K562 (cell line): ENCODE measurements around the gene TMEM151A. TPM values are rescaled to one million over a fixed set of nuclear protein-coding genes. Genes with fewer than 3 reads are reported as not detected.

Experiments used
- CBX1 ChIP-seq: sonication (generic); IDR thresholded peaks from 2 replicates; pipeline ENCODE4 v1.6.1; 2016; ENCODE audit warnings: antibody characterized with exemption, low read depth, mild to moderate bottlenecking
- EP300 ChIP-seq: IDR thresholded peaks from 2 replicates; pipeline ENCODE4 v1.6.1; 2012; ENCODE audit warnings: low read length, improper control_type of control experiment
- ETV6 ChIP-seq, 3 experiments: fragments of 150-350 bp in 1 of 3; sonication (generic) in 1 of 3; formaldehyde crosslinking in 1 of 3; IDR thresholded peaks; 2 replicates each; pipeline versions ENCODE4 v1.6.1 to v1.8.0; 2014 to 2022; ENCODE audit warnings: borderline replicate concordance in 2 of 3, low read depth in 2 of 3, antibody characterized with exemption in 1 of 3, low read length in 1 of 3, mild to moderate bottlenecking in 1 of 3, missing genetic modification reagents in 1 of 3
- FOS ChIP-seq: IDR thresholded peaks from 3 replicates; pipeline ENCODE4 v1.6.1; 2011; ENCODE audit not compliant: insufficient read length; ENCODE audit errors: extremely low read depth
- GTF2E2 ChIP-seq: fragments of 200-800 bp; sonication (Bioruptor generic); IDR thresholded peaks from 2 replicates; pipeline ENCODE4 v1.6.1; 2016; ENCODE audit warnings: missing genetic modification characterization, missing compliant biosample characterization
- HNRNPLL ChIP-seq: fragments of 200-400 bp; formaldehyde crosslinking; IDR thresholded peaks from 2 replicates; pipeline ENCODE4 v1.6.1; 2017; ENCODE audit warnings: low read length, low read depth, mild to moderate bottlenecking; ENCODE audit not compliant: poor library complexity, severe bottlenecking
- JUN ChIP-seq, 2 experiments: sonication (generic) in 1 of 2; formaldehyde crosslinking in 1 of 2; IDR thresholded peaks; 2 replicates each; pipeline versions ENCODE4 v1.6.1 to v1.8.0; 2012 to 2022; ENCODE audit warnings: borderline replicate concordance in 2 of 2, mild to moderate bottlenecking in 2 of 2, improper control_type of control experiment in 1 of 2, low read depth in 1 of 2, low read length in 1 of 2, missing genetic modification reagents in 1 of 2
- MECOM ChIP-seq: fragments of 250-450 bp; sonication (Bioruptor Pico); IDR thresholded peaks from 2 replicates; pipeline ENCODE4 v1.8.0; 2022; ENCODE audit warnings: inconsistent platforms
- MTF1 ChIP-seq: fragments of 250-450 bp; sonication (Bioruptor Pico); IDR thresholded peaks from 2 replicates; pipeline ENCODE4 v1.9.0; 2021; ENCODE audit warnings: moderate library complexity, mild to moderate bottlenecking, inconsistent platforms, borderline replicate concordance
- POLR2AphosphoS5 ChIP-seq: IDR thresholded peaks from 2 replicates; pipeline ENCODE4 v1.6.1; 2011; ENCODE audit warnings: mild to moderate bottlenecking, low read depth, low read length, moderate library complexity; ENCODE audit not compliant: control insufficient read depth, insufficient read depth
- RBM15 ChIP-seq: fragments of 200-400 bp; formaldehyde crosslinking; IDR thresholded peaks from 2 replicates; pipeline ENCODE4 v1.6.1; 2018; ENCODE audit warnings: mild to moderate bottlenecking, low read length, moderate library complexity; ENCODE audit not compliant: insufficient read depth
- SMC3 ChIP-seq: conservative IDR thresholded peaks from 2 replicates; pipeline ENCODE4 v1.6.1; 2011; ENCODE audit warnings: low read depth, low read length, improper control_type of control experiment; ENCODE audit not compliant: insufficient read depth
- XRCC5 ChIP-seq: fragments of 200-400 bp; formaldehyde crosslinking; IDR thresholded peaks from 2 replicates; pipeline ENCODE4 v1.6.1; 2017; ENCODE audit warnings: low read depth, mild to moderate bottlenecking, low read length
- ZFX ChIP-seq: sonication (generic); formaldehyde crosslinking; IDR thresholded peaks from 2 replicates; pipeline ENCODE4 v1.8.0; 2022; ENCODE audit warnings: mild to moderate bottlenecking, missing genetic modification reagents, moderate library complexity
- ZNF384 ChIP-seq: IDR thresholded peaks from 2 replicates; pipeline ENCODE4 v1.6.1; 2012; ENCODE audit warnings: low read depth, low read length, improper control_type of control experiment
- ZNF551 ChIP-seq: fragments of 250-450 bp; sonication (Bioruptor Pico); IDR thresholded peaks from 2 replicates; pipeline ENCODE4 v1.5.0; 2021; ENCODE audit warnings: mild to moderate bottlenecking, moderate library complexity
- ZNF695 ChIP-seq: fragments of 450-650 bp; formaldehyde crosslinking; IDR thresholded peaks from 2 replicates; pipeline ENCODE4 v1.4.0; 2020; ENCODE audit warnings: mild to moderate bottlenecking, moderate library complexity
- polyA plus RNA-seq, 8 experiments: library from polyadenylated mRNA; depleted of rRNA in 4 of 8; stranded (reverse) in 5 of 8; unstranded in 3 of 8; fragments of >200 nt; fragmentation: Nextera tagmentation in 2 of 8; fragmentation: Illumina TruSeq in 1 of 8; extraction: Ambion mirVana in 2 of 8; extraction: Trizol in 1 of 8; gene quantifications; 2 replicates each; pipeline versions ENCODE4 v1.2.1 to v1.2.3, GENCODE V29; 2011 to 2014; ENCODE audit warnings: inconsistent platforms in 1 of 8, missing spikeins in 1 of 8
- total RNA-seq, 7 experiments: library from RNA; depleted of rRNA in 6 of 7; stranded (reverse); fragments of >200 nt in 6 of 7; fragmentation: Illumina TruSeq in 2 of 7; extraction: Trizol in 2 of 7; gene quantifications; 2 replicates each; pipeline versions ENCODE4 v1.2.1 to v1.2.3, GENCODE V29; 2011 to 2021; ENCODE audit warnings: low replicate concordance in 1 of 7
- TF ChIP-seq, protein P1 (sequence below): fragments of 450-650 bp; formaldehyde crosslinking; IDR thresholded peaks from 2 replicates; pipeline ENCODE4 v1.4.0; 2022; ENCODE audit warnings: missing genetic modification characterization
- TF ChIP-seq, protein P2 (sequence below): fragments of 450-650 bp; IDR thresholded peaks from 2 replicates; pipeline ENCODE4 v1.6.1; 2016; ENCODE audit warnings: mild to moderate bottlenecking
- TF ChIP-seq, protein P3 (sequence below), 3 experiments: IDR thresholded peaks in 2 of 3; conservative IDR thresholded peaks in 1 of 3; 2 replicates each; pipeline ENCODE4 v1.5.1; 2011 to 2012; ENCODE audit warnings: low read length in 3 of 3, mild to moderate bottlenecking in 3 of 3, control low read depth in 2 of 3, improper control_type of control experiment in 1 of 3, inconsistent platforms in 1 of 3, low read depth in 1 of 3, mixed read lengths in 1 of 3, moderate library complexity in 1 of 3; ENCODE audit not compliant: insufficient read depth in 2 of 3

TMEM151A gene
- total and polyA plus RNA-seq, 9 of the 15 experiments (the other 6 are each of a cell fraction or from before 2014, with no cell fraction given): not detected

DNA sequence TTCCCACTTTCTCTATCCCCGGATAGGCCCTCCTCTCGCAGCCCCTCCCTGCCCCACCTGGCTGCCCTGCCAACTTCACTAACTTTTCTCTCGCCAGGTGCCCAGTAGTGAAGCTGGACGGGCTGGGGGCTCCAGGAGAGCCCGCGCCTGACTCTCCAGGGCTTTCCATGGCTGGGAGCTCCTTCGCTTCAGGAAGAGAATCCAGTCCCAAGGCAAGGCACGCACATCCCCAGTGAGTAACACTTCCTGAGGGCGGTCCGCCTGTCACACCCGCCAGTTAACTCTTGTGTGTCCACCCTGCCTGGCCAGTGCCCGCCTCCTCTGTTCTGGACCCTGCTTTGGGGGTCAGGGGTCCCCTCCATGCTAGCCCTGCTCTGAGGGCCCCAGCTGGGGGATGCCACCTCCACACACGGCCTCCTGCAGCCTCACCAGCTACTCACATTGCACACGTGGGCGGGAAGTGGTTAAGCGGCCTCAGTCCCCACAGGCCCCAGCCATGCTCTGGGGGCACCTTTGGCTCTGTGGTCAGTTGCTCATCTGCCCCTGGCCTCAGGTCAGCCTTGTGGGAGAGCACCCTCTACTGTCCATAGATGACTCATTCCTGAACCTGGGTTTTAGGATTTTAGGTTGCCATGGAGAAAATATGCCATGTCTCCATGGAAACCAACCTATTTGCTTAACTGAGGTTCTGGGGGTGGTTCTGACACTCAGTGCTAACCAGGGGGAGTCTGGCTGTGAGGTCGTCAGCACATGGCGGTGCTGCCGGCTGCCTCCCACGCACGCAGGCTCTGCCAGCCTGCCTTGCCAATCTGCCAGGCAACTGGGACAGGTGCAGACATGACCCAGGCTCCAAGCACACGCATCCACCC, 44.8 kb downstream of the TMEM151A start, which contains the start of gene RIN1 (continued):
- TF ChIP-seq, protein P1, sequence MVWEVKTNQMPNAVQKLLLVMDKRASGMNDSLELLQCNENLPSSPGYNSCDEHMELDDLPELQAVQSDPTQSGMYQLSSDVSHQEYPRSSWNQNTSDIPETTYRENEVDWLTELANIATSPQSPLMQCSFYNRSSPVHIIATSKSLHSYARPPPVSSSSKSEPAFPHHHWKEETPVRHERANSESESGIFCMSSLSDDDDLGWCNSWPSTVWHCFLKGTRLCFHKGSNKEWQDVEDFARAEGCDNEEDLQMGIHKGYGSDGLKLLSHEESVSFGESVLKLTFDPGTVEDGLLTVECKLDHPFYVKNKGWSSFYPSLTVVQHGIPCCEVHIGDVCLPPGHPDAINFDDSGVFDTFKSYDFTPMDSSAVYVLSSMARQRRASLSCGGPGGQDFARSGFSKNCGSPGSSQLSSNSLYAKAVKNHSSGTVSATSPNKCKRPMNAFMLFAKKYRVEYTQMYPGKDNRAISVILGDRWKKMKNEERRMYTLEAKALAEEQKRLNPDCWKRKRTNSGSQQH: 0 out of 2 replicates have a peak, but pooled peaks have one; percentile 11
- TF ChIP-seq EP300 (peak; percentile 5; the same call in 1 of the 2 replicates), POLR2AphosphoS5 (0 out of 2 replicates have a peak, but pooled peaks have one; percentile 27), GTF2E2 (0 out of 2 replicates have a peak, but pooled peaks have one; percentile 41), JUN (IDR thresholded peaks at IDR 0.05; ENCODE audit: borderline replicate concordance, low read depth, low read length) (peak; percentile 74; the same call in 1 of the 2 replicates), JUN (CRISPR knock-in tag; IDR thresholded peaks at IDR 0.05; ENCODE audit: borderline replicate concordance) (0 out of 2 replicates have a peak, but pooled peaks have one; percentile 49), ZNF384 (no peak), ZFX (peak; percentile 59), ETV6 (IDR thresholded peaks at IDR 0.05; ENCODE audit: borderline replicate concordance in 1 of 2, low read depth in 2 of 2, low read length in 1 of 2) (peak in 1 of 2 experiments; percentile 32; a peak in 1 of 4 replicates), ETV6 (CRISPR knock-in tag; IDR thresholded peaks at IDR 0.05; ENCODE audit: borderline replicate concordance) (no peak), CBX1 (no peak), MECOM (CRISPR knock-in tag) (peak; percentile 58; the same call in 1 of the 2 replicates), ZNF551 (CRISPR knock-in tag) (no peak), SMC3 (peak; percentile 43; the same call in 1 of the 2 replicates), RBM15 (no peak), HNRNPLL (no peak), MTF1 (no peak), FOS (peak; percentile 9), ZNF695 (no peak), XRCC5 (peak; percentile 65; the same call in 1 of the 2 replicates)
- TF ChIP-seq, protein P2, sequence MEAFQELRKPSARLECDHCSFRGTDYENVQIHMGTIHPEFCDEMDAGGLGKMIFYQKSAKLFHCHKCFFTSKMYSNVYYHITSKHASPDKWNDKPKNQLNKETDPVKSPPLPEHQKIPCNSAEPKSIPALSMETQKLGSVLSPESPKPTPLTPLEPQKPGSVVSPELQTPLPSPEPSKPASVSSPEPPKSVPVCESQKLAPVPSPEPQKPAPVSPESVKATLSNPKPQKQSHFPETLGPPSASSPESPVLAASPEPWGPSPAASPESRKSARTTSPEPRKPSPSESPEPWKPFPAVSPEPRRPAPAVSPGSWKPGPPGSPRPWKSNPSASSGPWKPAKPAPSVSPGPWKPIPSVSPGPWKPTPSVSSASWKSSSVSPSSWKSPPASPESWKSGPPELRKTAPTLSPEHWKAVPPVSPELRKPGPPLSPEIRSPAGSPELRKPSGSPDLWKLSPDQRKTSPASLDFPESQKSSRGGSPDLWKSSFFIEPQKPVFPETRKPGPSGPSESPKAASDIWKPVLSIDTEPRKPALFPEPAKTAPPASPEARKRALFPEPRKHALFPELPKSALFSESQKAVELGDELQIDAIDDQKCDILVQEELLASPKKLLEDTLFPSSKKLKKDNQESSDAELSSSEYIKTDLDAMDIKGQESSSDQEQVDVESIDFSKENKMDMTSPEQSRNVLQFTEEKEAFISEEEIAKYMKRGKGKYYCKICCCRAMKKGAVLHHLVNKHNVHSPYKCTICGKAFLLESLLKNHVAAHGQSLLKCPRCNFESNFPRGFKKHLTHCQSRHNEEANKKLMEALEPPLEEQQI: no peak
- TF ChIP-seq, protein P3, sequence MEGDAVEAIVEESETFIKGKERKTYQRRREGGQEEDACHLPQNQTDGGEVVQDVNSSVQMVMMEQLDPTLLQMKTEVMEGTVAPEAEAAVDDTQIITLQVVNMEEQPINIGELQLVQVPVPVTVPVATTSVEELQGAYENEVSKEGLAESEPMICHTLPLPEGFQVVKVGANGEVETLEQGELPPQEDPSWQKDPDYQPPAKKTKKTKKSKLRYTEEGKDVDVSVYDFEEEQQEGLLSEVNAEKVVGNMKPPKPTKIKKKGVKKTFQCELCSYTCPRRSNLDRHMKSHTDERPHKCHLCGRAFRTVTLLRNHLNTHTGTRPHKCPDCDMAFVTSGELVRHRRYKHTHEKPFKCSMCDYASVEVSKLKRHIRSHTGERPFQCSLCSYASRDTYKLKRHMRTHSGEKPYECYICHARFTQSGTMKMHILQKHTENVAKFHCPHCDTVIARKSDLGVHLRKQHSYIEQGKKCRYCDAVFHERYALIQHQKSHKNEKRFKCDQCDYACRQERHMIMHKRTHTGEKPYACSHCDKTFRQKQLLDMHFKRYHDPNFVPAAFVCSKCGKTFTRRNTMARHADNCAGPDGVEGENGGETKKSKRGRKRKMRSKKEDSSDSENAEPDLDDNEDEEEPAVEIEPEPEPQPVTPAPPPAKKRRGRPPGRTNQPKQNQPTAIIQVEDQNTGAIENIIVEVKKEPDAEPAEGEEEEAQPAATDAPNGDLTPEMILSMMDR (IDR thresholded peaks at IDR 0.05 in 2 of 3, conservative IDR thresholded peaks at IDR 0.05 in 1 of 3; ENCODE audit: insufficient read depth in 2 of 3, low read depth in 1 of 3, low read length in 3 of 3): peak; percentile 73 to 86 (median 80)
